Measurements from ENCODE around the gene ZNF677. TPM values are rescaled to one million over a fixed set of nuclear protein-coding genes. Genes with fewer than 3 reads are reported as not detected.
A peak's percentile ranks its signal among the peaks of the same experiment; 100 is the strongest.
"Not testable (repeated sequence)": the region's sequence is repeated elsewhere in the genome, so short reads cannot be mapped to it uniquely, and the experiment has no call there.

Gene ZNF677
- 9.4 TPM for polyA plus RNA-seq (2013, experiment 1 of 2; ENCODE audit: insufficient read length)
- polyA plus RNA-seq (2013, experiment 2 of 2; ENCODE audit: insufficient read length): 10.8 TPM

DNA sequence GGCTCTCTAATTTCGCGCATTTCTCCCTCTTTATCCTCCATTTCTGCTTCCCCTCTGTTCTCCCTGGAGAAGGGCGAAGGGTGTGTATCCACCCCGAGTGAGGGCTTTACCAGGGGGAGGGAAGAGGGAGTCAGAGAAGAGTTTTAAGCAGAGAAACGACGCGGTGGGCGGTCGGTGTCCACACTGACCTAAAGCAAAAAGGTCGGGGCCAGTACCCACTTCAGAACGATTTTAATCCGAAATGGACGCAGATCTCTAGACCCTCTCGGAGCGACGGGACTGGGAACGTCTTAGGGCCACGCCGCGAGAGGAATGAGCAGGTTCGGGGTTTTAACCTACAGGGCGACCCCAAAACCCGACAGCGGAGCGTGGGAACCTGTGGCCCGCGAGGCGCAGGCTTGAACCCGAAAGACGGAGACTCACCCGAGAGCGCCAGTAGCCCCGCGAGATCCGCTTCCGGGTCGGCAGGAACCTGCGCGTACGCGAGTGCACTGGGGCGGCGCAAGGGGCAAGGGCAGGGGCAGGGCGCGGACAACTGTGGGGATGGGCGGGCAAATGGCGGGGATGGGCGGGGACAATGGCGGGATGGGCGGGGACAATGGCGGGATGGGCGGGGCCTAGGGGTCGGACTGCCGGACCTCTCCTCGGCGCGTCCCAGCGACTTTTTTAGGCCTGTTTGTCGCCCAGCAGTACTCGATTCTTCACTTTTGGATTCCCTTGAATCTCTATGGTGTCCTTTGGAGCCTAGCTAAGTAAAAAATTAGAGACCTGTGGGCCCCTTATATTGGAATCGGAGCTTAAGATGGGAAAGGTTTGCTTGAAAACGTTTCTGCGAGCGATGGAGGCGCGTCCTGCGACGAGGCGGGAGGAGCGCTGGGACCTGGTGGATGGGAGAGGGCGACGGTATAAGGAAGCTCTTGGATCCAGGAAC, at the start of gene ZNF677:
Gene ZNF677 (minus strand): TSS at position 463 of the 931 bp plus-strand sequence. CDS start 3,323 bp downstream, outside the sequence.
- DNase-seq: peak; percentile 87

DNA sequence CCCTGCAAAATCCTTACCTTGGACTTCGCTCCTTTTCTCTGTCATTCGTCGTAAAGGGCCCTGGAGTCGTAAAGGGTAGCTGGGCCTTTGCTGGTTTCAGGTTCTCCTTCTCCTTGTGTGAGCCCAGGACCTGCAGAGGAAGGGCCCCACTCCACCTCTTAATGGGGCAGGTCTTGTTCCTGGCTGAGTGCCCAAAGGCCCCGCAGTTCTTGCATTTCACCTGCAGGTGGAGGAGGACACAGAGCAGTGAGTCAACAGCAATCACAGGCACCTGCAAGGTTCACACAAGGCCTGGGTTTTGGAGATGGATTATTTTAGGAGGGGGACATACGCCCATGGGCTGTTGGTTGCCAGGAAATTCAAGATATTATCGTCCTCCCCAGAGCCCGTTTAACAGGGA, 46.7 kb upstream of the ZNF677 start:
- not testable (repeated sequence) for DNase-seq

DNA sequence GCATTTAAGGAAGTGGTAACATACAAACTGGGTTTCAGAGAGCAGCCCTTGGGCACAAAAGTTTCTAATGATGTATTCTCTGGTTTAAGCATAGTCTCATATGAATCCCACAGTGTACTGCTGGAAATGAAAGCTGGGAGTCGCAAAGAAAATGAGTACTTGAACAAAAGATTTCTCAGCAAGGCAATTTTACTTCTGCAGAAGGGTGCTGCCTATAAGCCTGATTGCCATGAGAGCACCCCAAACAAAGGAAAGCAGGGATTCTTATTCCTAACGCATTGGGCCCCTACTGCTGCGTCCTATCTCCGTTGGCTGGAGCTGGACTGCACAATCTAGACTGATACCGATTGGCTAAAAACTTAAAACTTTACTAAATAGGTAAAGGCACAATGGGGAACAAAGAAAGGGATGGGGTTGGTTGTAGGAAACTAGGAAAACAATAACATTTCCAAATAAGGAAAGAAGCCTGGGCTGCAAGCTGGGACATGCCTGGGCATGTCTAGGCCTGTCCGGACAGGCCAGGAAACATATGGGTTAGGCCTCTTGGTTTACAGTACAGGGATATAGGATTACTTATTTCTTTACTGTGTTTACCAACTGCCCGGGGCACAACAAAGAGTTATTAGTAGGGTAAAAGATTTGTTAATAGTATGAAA, 40.2 kb upstream of the ZNF677 start:
- no peak for DNase-seq

DNA sequence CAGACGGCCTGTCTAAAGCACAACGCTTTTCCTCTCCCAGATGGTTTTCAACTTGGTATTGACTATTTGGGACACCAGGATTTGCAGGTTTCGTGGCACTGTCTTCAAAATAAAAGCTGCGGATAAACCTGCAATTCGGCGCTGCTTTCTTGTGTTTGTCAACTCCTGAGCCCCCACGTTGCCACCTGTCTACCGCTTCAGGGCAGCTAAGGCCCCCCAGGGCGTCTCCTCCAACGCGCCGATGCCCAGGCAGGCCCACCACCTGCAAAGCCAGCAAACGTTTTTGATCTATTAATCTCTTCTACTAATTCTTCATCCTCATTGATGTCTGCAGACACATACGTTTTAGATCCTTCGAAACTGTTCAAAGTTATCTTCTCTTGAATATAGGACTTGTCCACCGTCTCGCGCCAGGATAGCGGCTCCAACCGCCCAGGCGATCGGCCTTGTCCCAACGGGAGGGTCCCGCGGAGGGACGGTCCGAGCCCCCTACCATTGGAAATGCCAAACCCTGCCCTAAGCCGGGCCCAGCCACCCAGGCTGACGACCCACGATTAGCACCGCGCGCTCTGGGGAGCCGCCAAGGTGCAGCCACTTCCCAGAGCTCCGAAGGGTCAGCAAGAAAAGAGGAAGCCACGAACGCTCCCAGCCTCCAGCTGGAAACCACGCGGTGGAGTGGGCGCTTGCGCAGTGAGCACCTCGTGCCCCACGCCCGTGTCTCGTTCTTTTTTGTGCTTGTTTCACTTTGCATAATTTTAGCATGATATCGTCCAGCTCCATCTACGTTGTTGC, 36.3 kb upstream of the ZNF677 start:
- DNase-seq: no peak

DNA sequence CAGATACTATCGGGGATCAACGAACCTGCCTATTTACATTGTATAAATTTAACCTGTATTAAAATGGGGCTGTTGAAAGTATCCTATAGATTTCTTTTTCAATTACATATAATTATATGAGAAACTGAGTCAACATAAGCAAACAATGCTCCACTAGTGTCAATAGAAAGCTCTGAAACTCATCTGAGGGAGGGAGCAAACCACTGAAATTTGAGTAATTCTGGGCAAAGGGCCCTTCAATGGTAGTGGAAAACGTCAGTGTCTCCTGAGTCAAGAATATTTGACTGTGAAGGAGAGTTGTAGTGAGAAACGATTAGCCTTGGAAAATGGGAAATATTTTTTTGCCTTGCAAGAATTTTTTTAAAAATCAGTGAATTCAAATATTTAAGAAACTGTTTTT, 30.4 kb upstream of the ZNF677 start:
- no peak for DNase-seq

DNA sequence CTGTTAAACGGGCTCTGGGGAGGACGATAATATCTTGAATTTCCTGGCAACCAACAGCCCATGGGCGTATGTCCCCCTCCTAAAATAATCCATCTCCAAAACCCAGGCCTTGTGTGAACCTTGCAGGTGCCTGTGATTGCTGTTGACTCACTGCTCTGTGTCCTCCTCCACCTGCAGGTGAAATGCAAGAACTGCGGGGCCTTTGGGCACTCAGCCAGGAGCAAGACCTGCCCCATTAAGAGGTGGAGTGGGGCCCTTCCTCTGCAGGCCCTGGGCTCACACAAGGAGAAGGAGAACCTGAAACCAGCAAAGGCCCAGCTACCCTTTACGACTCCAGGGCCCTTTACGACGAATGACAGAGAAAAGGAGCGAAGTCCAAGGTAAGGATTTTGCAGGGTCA, 27.3 kb upstream of the ZNF677 start:
- not testable (repeated sequence) for DNase-seq

DNA sequence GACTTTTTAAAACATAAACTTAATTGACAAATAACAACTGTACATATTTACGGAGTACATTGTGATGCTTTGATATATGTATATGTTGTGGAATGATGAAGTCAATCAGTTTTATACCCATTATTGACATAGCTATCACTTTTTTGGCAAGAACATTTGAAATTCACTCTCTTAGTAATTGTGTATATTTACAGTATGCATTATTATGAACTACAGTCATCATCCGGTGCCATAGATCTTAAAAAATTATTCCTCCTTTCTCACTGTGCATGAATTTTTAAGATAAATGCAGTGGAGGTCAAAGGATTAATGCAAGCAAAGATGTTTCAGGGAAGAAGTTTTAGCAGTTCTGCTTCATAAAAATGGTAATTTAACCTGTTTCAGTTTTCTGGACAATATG, 20.8 kb upstream of the ZNF677 start:
- DNase-seq: no peak

DNA sequence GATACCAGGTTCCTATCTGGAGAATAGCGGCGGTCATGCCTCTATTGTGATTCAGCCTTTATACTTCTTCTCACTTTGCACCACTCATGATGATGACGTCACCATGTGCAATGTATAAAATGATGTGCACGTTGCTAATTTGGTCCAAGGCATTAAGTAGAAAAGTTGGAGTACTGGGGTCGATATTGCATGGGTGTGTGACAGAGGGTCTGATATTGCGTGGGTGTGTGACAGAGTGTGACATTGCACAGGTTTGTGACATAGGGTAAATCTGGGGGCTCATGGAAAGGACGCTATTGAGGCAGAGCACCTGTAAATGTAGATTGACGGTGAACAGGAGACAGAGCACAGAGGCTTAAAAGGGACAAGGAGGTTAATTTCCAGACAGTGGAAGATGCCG, 17.4 kb upstream of the ZNF677 start:
- DNase-seq: no peak

DNA sequence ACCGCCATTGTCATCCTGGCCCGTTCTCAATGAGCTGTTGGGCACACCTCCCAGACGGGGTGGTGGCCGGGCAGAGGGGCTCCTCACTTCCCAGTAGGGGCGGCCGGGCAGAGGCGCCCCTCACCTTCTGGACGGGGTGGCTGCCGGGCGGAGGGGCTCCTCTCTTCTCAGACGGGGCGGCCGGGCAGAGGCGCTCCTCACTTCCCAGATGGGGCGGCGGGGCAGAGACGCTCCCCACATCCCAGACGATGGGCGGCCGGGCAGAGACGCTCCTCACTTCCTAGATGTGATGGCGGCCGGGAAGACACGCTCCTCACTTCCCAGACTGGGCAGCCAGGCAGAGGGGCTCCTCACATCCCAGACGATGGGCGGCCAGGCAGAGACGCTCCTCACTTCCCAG, 15.2 kb upstream of the ZNF677 start:
- not testable (repeated sequence) for DNase-seq

DNA sequence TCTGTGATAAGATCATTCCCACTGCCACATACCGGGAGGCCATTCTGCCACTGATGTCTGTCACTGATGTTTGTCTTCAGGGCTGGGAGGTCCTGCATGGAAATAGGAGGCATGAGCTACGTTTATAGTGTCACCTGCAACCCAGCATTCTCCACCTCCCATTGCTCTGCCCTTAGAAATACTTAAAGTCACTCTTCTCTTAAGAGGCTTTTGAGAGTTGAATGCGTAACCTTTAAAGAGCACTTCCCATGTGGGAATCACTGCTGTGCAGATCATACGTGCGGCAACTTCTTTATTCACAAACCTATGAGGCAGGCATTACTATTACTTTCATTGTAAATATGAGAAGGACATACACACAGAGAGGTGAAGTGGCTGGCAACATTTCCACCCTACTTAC, 12.9 kb upstream of the ZNF677 start, which contains the start of gene VN1R4:
Gene VN1R4 (minus strand): TSS at position 101 of the 400 bp plus-strand sequence. CDS start 58 bp downstream, at position 43.
- DNase-seq: not testable (repeated sequence)

DNA sequence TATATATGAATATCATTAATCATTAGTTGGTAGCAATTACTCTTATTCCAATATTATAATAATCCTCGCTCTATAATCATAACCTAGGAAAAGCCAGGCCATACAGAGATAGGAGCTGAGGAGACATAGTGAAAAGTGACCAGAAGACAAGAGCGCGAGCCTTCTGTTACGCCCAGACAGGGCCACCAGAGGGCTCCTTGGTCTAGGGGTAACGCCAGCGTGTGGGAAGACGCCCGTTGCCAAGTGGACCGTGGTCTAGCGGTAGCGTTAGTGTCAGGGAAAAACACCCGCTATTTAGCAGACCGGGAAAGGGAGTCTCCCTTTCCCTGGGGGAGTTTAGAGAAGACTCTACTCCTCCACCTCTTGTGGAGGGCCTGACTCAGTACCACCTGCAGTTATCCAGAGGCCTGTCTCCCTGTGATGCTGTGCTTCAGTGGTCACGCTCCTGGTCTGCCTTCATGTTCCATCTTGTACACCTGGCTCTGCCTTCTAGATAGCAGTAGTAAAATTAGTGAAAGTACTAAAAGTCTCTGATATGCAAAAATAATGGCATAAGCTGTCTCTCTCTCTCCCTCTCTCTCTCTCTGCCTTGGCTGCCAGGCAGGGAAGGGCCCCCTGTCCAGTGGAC, 3.2 kb upstream of the ZNF677 start, which contains the start of gene VN1R2:
Gene VN1R2 (plus strand): TSS at position 578 of the 628 bp plus-strand sequence. CDS start 84 bp downstream, outside the sequence.
- not testable (repeated sequence) for DNase-seq

DNA sequence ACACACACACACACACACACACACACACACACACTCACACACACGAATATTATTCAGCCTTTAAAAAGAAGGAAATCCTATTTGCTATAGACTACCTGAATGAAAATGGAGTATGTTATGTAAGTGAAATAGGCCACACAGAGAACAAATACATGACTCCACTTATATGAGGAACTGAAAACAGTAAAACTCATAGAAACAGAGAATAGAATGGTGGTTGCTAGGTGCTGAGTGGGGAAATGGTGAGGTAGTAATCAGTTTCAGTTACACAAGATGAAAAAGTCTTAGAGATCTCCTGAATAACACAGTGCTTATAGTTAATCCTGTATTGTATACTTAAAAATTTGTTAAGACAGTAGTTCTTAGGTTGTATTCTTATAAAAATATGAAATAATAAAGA, 8.2 kb downstream of the ZNF677 start:
- DNase-seq: no peak

DNA sequence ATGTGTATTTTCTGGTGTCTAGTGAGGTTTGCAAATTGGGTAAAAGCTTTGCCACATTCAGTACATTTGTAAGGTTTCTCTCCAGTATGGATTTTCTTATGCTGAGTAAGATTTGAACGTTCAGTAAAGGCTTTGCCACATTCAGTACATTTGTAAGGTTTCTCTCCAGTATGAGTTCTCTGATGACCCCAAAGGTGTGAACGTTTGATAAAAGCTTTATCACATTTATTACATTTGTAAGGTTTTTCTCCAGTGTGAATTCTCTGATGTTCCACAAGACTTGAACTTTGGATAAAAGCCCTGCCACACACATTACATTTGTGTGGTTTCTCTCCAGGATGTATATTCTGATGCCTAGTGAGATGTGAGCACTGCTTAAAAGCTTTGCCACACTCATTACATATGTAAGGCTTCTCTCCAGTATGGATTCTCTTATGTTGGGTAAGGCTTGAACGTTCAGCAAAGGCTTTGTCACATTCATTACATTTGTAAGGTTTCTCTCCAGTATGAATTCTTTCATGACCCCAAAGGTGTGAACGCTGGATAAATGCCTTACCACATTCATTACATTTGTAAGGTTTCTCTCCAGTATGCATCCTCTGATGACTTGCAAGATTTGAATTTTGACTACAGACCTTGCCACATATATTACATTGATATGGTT, 17.4 kb downstream of the ZNF677 start:
- DNase-seq: no peak

DNA sequence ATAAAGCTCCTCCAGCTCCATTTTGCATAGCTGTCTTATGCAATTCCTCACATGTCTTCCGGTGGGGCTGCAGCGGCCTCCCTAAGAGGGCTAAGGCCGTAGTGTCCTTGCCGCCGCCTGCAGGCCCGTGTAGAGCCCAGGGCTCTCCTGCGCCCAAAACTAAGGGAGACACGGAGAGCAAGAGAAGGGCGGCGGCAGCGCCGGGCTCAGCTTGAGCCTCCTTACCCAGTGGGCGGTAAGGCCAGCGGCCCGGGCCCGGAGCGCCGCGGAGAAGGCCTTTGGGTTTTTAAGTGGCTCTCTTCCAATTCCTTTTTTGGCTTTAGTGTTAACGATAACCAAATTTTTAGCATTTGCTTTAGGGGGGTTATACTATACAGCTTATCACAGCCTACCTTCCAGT, 30.1 kb downstream of the ZNF677 start:
- no peak for DNase-seq

DNA sequence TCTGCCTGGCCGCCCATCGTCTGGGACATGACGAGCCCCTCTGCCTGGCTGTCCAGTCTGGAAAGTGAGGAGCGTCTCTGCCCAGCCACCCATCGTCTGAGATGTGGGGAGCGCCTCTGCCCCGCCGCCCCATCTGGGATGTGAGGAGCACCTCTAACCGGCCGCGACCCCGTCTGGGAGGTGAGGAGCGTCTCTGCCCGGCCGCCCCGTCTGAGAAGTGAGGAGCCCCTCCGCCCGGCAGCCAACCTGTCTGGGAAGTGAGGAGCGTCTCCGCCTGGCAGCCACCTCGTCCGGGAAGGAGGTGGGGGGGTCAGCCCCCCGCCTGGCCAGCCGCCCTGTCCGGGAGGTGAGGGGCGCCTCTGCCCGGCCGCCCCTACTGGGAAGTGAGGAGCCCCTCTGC, 32.0 kb downstream of the ZNF677 start:
- DNase-seq: not testable (repeated sequence)

DNA sequence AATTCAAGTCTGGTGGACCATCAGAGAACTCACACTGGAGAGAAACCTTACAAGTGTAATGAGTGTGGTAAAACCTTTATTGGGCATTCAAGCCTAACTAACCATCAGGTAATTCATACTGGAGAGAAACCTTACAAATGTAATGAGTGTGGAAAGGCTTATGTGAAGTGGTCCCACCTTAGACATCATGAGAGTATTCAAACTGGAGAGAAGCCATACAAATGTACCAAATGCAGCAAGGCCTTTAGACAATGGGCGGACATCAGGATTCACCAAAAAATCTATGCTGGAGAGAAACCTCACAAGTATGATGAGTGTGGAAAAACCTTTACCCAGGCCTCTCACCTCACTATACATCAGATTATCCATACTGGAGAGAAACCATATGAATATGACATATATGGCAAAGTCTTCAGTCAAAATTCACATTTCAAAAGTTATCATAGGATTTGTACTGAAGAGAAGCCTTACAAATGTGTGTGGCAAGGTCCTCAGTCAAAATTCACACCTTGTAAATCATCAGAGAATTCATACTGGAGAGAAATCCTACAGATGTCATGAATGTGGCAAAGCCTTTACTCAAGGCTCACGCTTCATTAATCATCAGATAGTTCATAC, 41.9 kb downstream of the ZNF677 start:
- DNase-seq: no peak

DNA sequence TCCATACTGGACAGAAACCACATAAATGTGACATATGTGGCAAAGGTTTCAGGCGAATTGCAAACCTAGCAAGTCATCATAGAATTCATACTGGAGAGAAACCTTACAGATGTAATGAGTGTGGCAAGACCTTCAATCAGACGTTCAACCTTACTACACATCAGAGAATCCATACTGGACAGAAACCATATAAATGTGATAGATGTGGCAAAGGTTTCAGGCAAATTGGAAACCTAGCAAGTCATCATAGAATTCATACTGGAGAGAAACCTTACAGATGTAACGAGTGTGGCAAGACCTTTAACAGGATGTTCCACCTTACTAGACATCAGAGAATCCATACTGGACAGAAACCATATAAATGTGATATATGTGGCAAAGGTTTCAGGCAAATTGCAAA, 43.1 kb downstream of the ZNF677 start:
- DNase-seq: not testable (repeated sequence)

DNA sequence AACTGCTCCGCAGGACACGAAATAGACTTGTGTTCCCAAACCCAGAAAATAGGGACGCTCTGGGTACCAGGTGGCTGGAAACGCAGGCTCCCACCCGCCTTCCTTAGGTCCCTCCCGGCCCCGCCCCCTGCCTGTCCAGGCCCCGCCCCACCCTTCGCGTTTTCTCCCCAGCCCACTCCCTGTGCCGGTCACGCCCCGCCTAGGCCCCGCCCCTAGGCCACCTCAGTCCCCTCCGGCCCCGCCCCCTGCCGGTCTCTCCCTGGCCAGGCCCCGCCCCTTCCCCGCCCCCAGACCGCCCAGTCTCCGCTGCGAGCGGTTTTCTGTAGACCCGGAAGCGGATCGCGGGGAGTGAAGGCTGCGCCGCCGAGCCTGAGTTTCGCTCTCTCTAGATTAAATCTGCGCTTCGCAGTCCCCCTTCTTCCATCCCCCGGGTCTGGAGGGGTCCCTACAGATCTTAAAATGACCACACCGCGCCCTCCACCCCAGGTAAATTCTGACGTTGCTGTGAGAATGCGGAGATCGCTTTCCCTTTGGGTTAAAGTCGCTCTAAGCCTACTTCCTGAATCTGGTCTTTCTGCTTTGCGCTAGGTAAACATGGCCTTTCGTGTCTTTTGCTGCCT, 57.8 kb downstream of the ZNF677 start:
- DNase-seq: peak; percentile 87

DNA sequence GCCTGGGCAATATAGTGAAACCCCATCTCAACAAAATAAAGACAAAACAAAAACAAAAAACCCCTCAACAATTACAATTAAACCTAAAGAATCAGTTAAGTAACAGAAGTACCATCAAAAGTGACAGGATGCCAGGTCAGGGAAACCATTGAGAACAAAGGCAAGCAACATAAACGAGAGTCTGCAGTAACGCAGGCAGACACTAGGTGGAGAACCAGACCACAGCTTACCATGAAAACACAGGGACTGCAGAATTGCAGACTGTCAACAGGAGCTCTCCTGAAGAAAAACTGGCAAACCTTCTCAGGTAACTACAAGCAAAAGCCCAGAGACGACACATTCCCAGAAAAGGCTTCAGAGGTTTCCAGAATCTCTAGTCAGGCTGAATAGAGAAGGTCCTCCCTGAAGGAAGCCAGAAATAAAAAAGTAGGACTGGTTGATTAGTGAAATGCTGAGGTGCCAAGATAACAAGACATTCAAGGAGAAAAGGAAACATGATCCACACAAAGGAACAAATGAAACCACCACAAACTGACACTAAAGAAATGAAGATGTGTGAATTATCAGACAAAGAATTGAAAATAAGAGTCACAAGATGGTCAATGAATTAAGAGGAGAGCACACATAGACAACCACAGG, 59.3 kb downstream of the ZNF677 start:
- DNase-seq: peak; percentile 76
